Ascending aorta (tissue), 2 donors: ENCODE data around the gene CEP295NL. TPM values are rescaled to one million over a fixed set of nuclear protein-coding genes. Genes with fewer than 3 reads are reported as not detected.
"Not testable (repeated sequence)": the region's sequence is repeated elsewhere in the genome, so short reads cannot be mapped to it uniquely, and the experiment has no call there.

Experiments
- DNase-seq, 2 donors: peaks; one replicate each; pipeline ENCODE4 v3.0.0-alpha.2; 2019; ENCODE audit warnings: low spot score in 2 of 2
- H3K27ac ChIP-seq, 2 donors: fragments of 200-600 bp; sonication (generic); one replicate each; pipeline ENCODE4 v1.5.1; 2016 to 2017; ENCODE audit warnings: mild to moderate bottlenecking in 1 of 2
- H3K27me3 ChIP-seq: fragments of 200-600 bp; sonication (generic); one replicate; pipeline ENCODE4 v1.5.1; 2017
- H3K36me3 ChIP-seq, 2 donors: fragments of 200-600 bp; sonication (generic); one replicate each; pipeline ENCODE4 v1.5.1; 2016
- H3K4me1 ChIP-seq, 2 donors: fragments of 200-600 bp; sonication (generic); one replicate each; pipeline ENCODE4 v1.5.1; 2016 to 2017; ENCODE audit warnings: mild to moderate bottlenecking in 1 of 2
- H3K4me3 ChIP-seq, 2 donors: fragments of 200-600 bp; sonication (generic); one replicate each; pipeline ENCODE4 v1.5.1; 2016 to 2017; ENCODE audit warnings: mild to moderate bottlenecking in 1 of 2
- H3K9me3 ChIP-seq, 2 donors: fragments of 200-600 bp; sonication (generic); one replicate each; pipeline ENCODE4 v1.5.1; 2016
- CTCF ChIP-seq, 3 experiments: fragments of 200-600 bp in 2 of 3; fragments of 450-650 bp in 1 of 3; sonication (generic) in 2 of 3; IDR thresholded peaks; one replicate each; pipeline ENCODE4 v1.5.1; 2016 to 2019; ENCODE audit warnings: antibody characterized with exemption in 3 of 3, mild to moderate bottlenecking in 1 of 3, moderate library complexity in 1 of 3
- intact Hi-C: fragments of 100-400 bp; cut with DNase I; formaldehyde crosslinking; loops from one replicate; pipeline ENCODE4 v1.15.1; 2023
- total RNA-seq: library from RNA; depleted of rRNA; stranded (reverse); fragments of >200 nt; gene quantifications from one replicate; pipeline ENCODE4 v1.1.0, GENCODE V29; 2016

CEP295NL gene
- total RNA-seq, 1 donor from 2014 or later = 10.7 TPM

GRCh38 chr17:78905116-78905515 is 2.1 kb upstream of the CEP295NL start:
- H3K36me3 ChIP-seq = peaks cover 18 to 26% of the 10 kb centered on the region in 2 donors
- H3K9me3 ChIP-seq = no peaks in the 10 kb centered on the region
- no peak overlapping the region for H3K27ac ChIP-seq
- no peak for TF ChIP-seq CTCF (IDR thresholded peaks at IDR 0.05)
- H3K27me3 ChIP-seq = no peaks in the 10 kb centered on the region
- intact Hi-C loops = loop anchor here (5.0 kb wide), 1 partner anchor 62 kb away; no protein-coding TSS in a partner anchor
- H3K4me1 ChIP-seq = peaks cover 0 to 5% of the 10 kb centered on the region in 2 donors
- no peak for DNase-seq
- no peak overlapping the region for H3K4me3 ChIP-seq

- H3K36me3 ChIP-seq = peaks cover 18 to 27% of the 10 kb centered on the region in 2 donors
- no peaks in the 10 kb centered on the region for H3K9me3 ChIP-seq
- no peaks in the 10 kb centered on the region for H3K27me3 ChIP-seq
- H3K27ac ChIP-seq = no peak overlapping the region
- H3K4me1 ChIP-seq = peaks cover 1 to 11% of the 10 kb centered on the region in 2 donors
- H3K4me3 ChIP-seq = no peak overlapping the region
- no peak for DNase-seq
- no peak for TF ChIP-seq CTCF (IDR thresholded peaks at IDR 0.05)
- intact Hi-C loops = no loop called here
Measured at GRCh38 chr17:78904371-78904770, 1.4 kb upstream of the CEP295NL start.

GRCh38 chr17:78902231-78902630 is 770 bp downstream of the CEP295NL start:
- peaks cover 7 to 26% of the 10 kb centered on the region in 2 donors for H3K4me1 ChIP-seq
- intact Hi-C loops, H3K27ac ChIP-seq: not testable (repeated sequence)

GRCh38 chr17:78901806-78902205 is 1.2 kb downstream of the CEP295NL start:
- Histone ChIP-seq H3K27ac (no peak overlapping the region), H3K4me1 (peaks cover 11 to 30% of the 10 kb centered on the region in 2 donors), H3K27me3 (no peaks in the 10 kb centered on the region), H3K4me3 (no peak overlapping the region), H3K36me3 (peaks cover 26% of the 10 kb centered on the region in 2 donors), H3K9me3 (no peaks in the 10 kb centered on the region)
- DNase-seq = no peak
- TF ChIP-seq CTCF (IDR thresholded peaks at IDR 0.05) = no peak
- intact Hi-C loops = no loop called here

More at GRCh38 chr17:78902231-78902630, 770 bp downstream of the CEP295NL start:
- not testable (repeated sequence) for H3K9me3 ChIP-seq, H3K27me3 ChIP-seq, DNase-seq, H3K4me3 ChIP-seq
- peaks cover 26% of the 10 kb centered on the region in 2 donors for H3K36me3 ChIP-seq

GRCh38 chr17:78900816-78901215 is 2.2 kb downstream of the CEP295NL start:
- Histone ChIP-seq H3K36me3 (peaks cover 26% of the 10 kb centered on the region in 2 donors), H3K27ac (no peak overlapping the region), H3K27me3 (no peaks in the 10 kb centered on the region), H3K9me3 (no peaks in the 10 kb centered on the region), H3K4me1 (peaks cover 19 to 40% of the 10 kb centered on the region in 2 donors), H3K4me3 (no peak overlapping the region)
- DNase-seq = no peak
- TF ChIP-seq CTCF (IDR thresholded peaks at IDR 0.05) = no peak
- intact Hi-C loops = no loop called here

- Histone ChIP-seq H3K27me3 (no peaks in the 10 kb centered on the region), H3K36me3 (peaks cover 26% of the 10 kb centered on the region in 2 donors), H3K9me3 (no peaks in the 10 kb centered on the region), H3K4me1 (peaks cover 19 to 50% of the 10 kb centered on the region in 2 donors), H3K4me3 (no peak overlapping the region), H3K27ac (peak overlapping the region; percentile 10 to 38)
- no peak for DNase-seq
- intact Hi-C loops = no loop called here
- TF ChIP-seq CTCF (IDR thresholded peaks at IDR 0.05) = no peak
Measured at GRCh38 chr17:78899361-78900260, 3.4 kb downstream of the CEP295NL start.
